Lung (tissue), 12 donors: ENCODE measurements around the gene SHB. TPM values are rescaled to one million over a fixed set of nuclear protein-coding genes. Genes with fewer than 3 reads are reported as not detected.

ENCODE experiments used
- ATAC-seq: fragments of 200-7000 bp; cut with Tn5 transposase; one replicate; pipeline ENCODE4 v1.9.1; 2020; ENCODE audit warnings: moderate number of reproducible peaks; ENCODE audit not compliant: insufficient read depth, low FRiP score
- DNase-seq, 3 donors: peaks; one replicate each; pipeline ENCODE4 v3.0.0-alpha.2; 2013 to 2017
- H3K27ac ChIP-seq, 2 donors: one replicate each; pipeline ENCODE4 v1.5.1; 2013; ENCODE audit warnings: mild to moderate bottlenecking in 2 of 2, moderate library complexity in 2 of 2, control low read depth in 1 of 2, inconsistent platforms in 1 of 2, low read depth in 1 of 2, low read length in 1 of 2
- H3K27me3 ChIP-seq, 3 donors: one replicate each; pipeline ENCODE4 v1.5.1; 2013; ENCODE audit warnings: low read length in 2 of 3; ENCODE audit not compliant: control insufficient read depth in 3 of 3, insufficient read depth in 3 of 3
- H3K36me3 ChIP-seq, 4 donors: one replicate each; pipeline ENCODE4 v1.5.1; 2013; ENCODE audit warnings: low read length in 4 of 4, mild to moderate bottlenecking in 1 of 4, moderate library complexity in 1 of 4; ENCODE audit not compliant: control insufficient read depth in 4 of 4, insufficient read depth in 4 of 4
- H3K4me1 ChIP-seq, 5 donors: one replicate each; pipeline ENCODE4 v1.5.1; 2013; ENCODE audit warnings: low read length in 5 of 5, mild to moderate bottlenecking in 2 of 5, moderate library complexity in 1 of 5; ENCODE audit not compliant: control insufficient read depth in 5 of 5, insufficient read depth in 5 of 5
- H3K4me3 ChIP-seq: one replicate; pipeline ENCODE4 v1.5.1; 2013; ENCODE audit warnings: mild to moderate bottlenecking, control low read depth, moderate library complexity
- H3K9ac ChIP-seq, 2 donors: one replicate each; pipeline ENCODE4 v1.5.1; 2013; ENCODE audit warnings: low read length in 2 of 2, control low read depth in 1 of 2; ENCODE audit not compliant: insufficient read depth in 1 of 2
- H3K9me3 ChIP-seq, 4 donors: one replicate each; pipeline ENCODE4 v1.5.1; 2013; ENCODE audit warnings: low read length in 3 of 4, mild to moderate bottlenecking in 1 of 4, moderate library complexity in 1 of 4; ENCODE audit not compliant: control insufficient read depth in 4 of 4, insufficient read depth in 3 of 4
- WGBS, 2 donors: extraction: QIAGEN DNeasy Blood & Tissue Kit; methylation state at CpG; one replicate each; pipeline ENCODE4 v1.1.7; 2013; 5-methylcytosine and 5-hydroxymethylcytosine counted together
- polyA plus RNA-seq, 2 donors: library from polyadenylated mRNA; stranded (reverse); fragments of 200-250 nt; gene quantifications; one replicate each; pipeline ENCODE4 v1.2.1, GENCODE V29; 2013
- total RNA-seq, 2 donors: library from RNA; depleted of rRNA in 1 of 2; stranded (reverse); fragments of >200 nt in 1 of 2; gene quantifications; one replicate each; pipeline ENCODE4 v1.2.1, GENCODE V29; 2014 to 2021
- TF ChIP-seq, protein P1 (sequence below): IDR thresholded peaks from 2 replicates; pipeline ENCODE4 v1.5.1; 2012; ENCODE audit warnings: mild to moderate bottlenecking; ENCODE audit errors: control extremely low read depth, extremely low read depth
- donor health status: control.
- donor health status: control.
- donor health status: Bipolar disorder and iron deficiency.
- donor health status: healthy.
- donor health status: DM: yes; HTN: yes; CAD: no.

SHB gene
- total and polyA plus RNA-seq, 4 donors, result 10.8 to 32.3 (median 14.4) TPM

DNA sequence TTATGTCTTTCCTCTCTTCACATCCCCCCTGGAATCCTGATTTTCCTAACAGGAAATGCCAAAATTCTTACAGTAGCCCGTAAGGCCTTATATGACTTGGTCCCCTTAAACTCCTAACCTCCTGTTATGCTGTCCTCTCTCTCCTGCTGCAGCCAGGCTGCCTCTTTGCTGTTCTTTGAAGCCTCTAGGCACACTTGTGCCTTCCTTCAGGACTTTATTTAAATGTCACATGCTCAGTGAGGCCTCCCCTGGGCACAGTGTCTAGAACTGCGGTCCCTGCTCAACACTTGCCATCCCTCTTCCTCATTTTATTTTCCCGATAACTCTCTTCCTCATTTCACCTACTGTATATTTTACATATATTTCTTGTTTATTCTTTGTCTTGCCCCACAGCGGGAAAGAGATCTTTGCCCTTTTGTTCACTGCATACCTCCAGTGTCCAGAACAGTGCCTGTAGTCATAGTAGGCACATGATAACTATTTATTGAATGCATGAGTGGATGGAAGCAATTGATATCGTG, 5.5 kb upstream of the SHB start:
- no peak for DNase-seq
- H3K27me3 ChIP-seq, result no peaks in the 10 kb centered on the region
- H3K9me3 ChIP-seq, result no peaks in the 10 kb centered on the region
- ATAC-seq, result no peak
- peak overlapping the region in 1 of 2 donors; percentile 10 for H3K27ac ChIP-seq
- TF ChIP-seq, protein P1, sequence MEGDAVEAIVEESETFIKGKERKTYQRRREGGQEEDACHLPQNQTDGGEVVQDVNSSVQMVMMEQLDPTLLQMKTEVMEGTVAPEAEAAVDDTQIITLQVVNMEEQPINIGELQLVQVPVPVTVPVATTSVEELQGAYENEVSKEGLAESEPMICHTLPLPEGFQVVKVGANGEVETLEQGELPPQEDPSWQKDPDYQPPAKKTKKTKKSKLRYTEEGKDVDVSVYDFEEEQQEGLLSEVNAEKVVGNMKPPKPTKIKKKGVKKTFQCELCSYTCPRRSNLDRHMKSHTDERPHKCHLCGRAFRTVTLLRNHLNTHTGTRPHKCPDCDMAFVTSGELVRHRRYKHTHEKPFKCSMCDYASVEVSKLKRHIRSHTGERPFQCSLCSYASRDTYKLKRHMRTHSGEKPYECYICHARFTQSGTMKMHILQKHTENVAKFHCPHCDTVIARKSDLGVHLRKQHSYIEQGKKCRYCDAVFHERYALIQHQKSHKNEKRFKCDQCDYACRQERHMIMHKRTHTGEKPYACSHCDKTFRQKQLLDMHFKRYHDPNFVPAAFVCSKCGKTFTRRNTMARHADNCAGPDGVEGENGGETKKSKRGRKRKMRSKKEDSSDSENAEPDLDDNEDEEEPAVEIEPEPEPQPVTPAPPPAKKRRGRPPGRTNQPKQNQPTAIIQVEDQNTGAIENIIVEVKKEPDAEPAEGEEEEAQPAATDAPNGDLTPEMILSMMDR, result no peak
- peaks cover 0 to 12% (median 2%) of the 10 kb centered on the region in 5 donors for H3K4me1 ChIP-seq
- H3K36me3 ChIP-seq, result no peaks in the 10 kb centered on the region
- 50 to 54% methylated on average over 5 of the region's 5 CpGs for WGBS, 2 donors
- no peak overlapping the region for H3K9ac ChIP-seq
- H3K4me3 ChIP-seq, result no peak overlapping the region

DNA sequence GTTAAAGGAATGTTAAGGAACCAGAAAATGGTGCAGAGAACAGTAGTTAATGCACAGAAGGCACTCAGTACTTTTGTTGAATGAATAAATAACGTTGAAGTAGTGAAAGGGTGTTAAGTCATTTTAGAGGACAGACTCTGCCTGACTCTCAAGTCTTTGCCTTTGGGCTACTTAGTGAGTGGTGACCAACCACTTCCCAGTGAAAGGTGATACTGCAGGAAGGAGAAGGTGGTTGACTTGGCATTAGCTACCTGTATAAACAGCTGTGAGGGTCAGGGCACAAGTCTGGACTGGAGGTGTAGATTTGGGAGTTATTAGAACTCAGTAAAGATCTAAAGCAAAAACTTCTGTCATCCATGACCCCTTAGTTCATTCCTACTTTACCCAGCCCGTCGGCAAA, 4.9 kb upstream of the SHB start:
- Histone ChIP-seq H3K27ac (no peak overlapping the region), H3K4me1 (peaks cover 0 to 12% (median 2%) of the 10 kb centered on the region in 5 donors), H3K27me3 (no peaks in the 10 kb centered on the region), H3K36me3 (no peaks in the 10 kb centered on the region), H3K9me3 (no peaks in the 10 kb centered on the region), H3K4me3 (no peak overlapping the region), H3K9ac (no peak overlapping the region)
- DNase-seq (no peak), ATAC-seq (no peak)
- WGBS, 2 donors, result 69 to 83% methylated on average over 3 of the region's 3 CpGs
- TF ChIP-seq, protein P1, result no peak

DNA sequence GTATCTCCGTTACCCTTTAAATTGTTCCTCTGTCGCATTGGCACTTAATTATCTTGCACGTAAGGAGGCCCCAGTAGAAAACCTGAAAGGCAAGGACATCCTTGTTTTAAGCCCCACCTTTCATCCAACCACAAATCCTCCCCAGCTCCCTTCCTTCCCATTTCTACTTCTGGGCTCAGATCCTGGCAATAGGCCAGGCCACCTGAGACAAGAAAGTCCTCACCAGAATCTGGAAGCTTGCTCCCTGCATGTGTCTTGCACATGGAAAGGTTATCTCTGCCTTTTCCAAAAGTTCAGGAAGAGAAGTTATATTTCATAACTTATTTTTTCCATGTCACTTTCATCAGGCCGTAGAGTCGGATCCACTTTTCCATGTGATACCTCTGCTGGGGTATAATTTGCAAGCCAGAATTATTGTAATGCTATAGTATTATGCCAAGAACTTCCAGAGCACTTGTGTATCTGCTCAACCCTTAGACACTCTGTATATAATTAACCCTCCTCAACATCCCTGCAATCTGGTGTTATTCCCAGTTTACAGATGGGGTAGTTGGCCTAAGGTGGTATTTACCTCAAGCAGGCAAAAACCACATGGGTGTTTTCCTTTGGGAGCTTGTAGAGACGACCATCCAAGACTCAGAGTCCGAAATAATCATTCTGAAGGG, 2.6 kb upstream of the SHB start:
- DNase-seq (no peak), ATAC-seq (no peak)
- no peaks in the 10 kb centered on the region for H3K27me3 ChIP-seq
- H3K36me3 ChIP-seq, result no peaks in the 10 kb centered on the region
- peaks cover 0 to 13% (median 2%) of the 10 kb centered on the region in 5 donors for H3K4me1 ChIP-seq
- 52 to 53% methylated on average over 7 of the region's 7 CpGs for WGBS, 2 donors
- H3K4me3 ChIP-seq, result no peak overlapping the region
- no peaks in the 10 kb centered on the region for H3K9me3 ChIP-seq
- TF ChIP-seq, protein P1, result no peak
- H3K27ac ChIP-seq, result no peak overlapping the region
- no peak overlapping the region for H3K9ac ChIP-seq
